Motor neuron (in vitro differentiated cells): ENCODE data around the gene CXorf58. TPM values are rescaled to one million over a fixed set of nuclear protein-coding genes. Genes with fewer than 3 reads are reported as not detected.
A peak's percentile ranks its signal among the peaks of the same experiment; 100 is the strongest.

Source experiments
- ATAC-seq, 8 experiments: fragments of 200-7000 bp; cut with Tn5 transposase; replicated peaks in 6 of 8; 2 replicates each; pipeline ENCODE4 v1.8.0; 2021; ENCODE audit warnings: mild to moderate bottlenecking in 8 of 8, moderate library complexity in 8 of 8
- H3K27ac ChIP-seq, 2 donors: fragments of 250-450 bp; sonication (Bioruptor Pico); 2 replicates each; pipeline ENCODE4 v1.9.0; 2021; ENCODE audit warnings: antibody characterized with exemption in 2 of 2, mild to moderate bottlenecking in 2 of 2, moderate library complexity in 1 of 2
- H3K4me1 ChIP-seq, 2 donors: fragments of 250-450 bp; sonication (Bioruptor Pico); replicated peaks in 1 of 2; 2 replicates each; pipeline ENCODE4 v1.6.1; 2021; ENCODE audit warnings: antibody characterized with exemption in 2 of 2, mild to moderate bottlenecking in 2 of 2, moderate library complexity in 1 of 2
- H3K4me3 ChIP-seq, 5 donors: fragments of 250-450 bp; sonication (Bioruptor Pico); 2 replicates each; pipeline ENCODE4 v1.9.0; 2021; ENCODE audit warnings: antibody characterized with exemption in 5 of 5, mild to moderate bottlenecking in 5 of 5, moderate library complexity in 4 of 5
- WGBS, 10 experiments: fragments of 450-650 bp; shearing (Covaris generic); methylation state at CpG; one replicate each; pipeline ENCODE4 v1.0.0; 2022; 5-methylcytosine and 5-hydroxymethylcytosine counted together
- in situ Hi-C, 9 experiments: fragments of 400-800 bp; cut with MboI; loops; one replicate each; pipeline ENCODE4 v1.15.0; 2021; ENCODE audit warnings: low sequenced_read_pairs in 9 of 9, low pct_unique_long_range_greater_than_20kb in 2 of 9; ENCODE audit not compliant: unreplicated experiment in 9 of 9
- total RNA-seq, 8 experiments: library from RNA; unstranded; fragments of 300-600 nt; gene quantifications; 2 replicates each; pipeline versions ENCODE4 v1.2.3 to v1.2.4, GENCODE V29; 2022

Gene CXorf58
- total RNA-seq, 8 experiments from 2014 or later: 0.21 to 0.43 (median 0.33) TPM; not detected in 5

DNA sequence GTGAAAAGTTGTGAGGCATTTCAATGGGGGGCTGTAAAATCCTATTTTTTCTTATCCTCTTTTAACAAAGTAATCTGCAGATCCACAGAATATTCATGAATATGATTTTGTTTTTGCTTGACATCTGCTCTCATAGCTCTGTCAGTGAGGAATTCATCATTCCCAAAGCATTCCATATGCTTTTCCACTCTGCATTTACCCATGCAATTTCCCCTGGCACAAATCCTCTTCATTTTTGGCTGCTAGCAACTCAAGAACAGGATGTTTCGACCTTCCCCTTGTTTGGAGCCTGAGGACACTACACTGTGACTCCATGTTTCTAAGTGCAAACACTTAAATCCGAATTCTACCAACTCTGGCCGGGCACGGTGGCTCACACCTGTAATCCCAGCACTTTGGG lies 70.7 kb downstream of the CXorf58 start:
- H3K27ac ChIP-seq: no peak overlapping the region
- ATAC-seq: peak in 1 of 8 experiments; percentile 54
- WGBS, 10 experiments: 0 to 100% (median 0%) methylated on average over 1 to 3 of the region's 4 CpGs; no CpG with 5 or more reads in 5 of the 10 experiments
- in situ Hi-C loops: no loop called here
- H3K4me1 ChIP-seq: no peaks in the 10 kb centered on the region
- H3K4me3 ChIP-seq: no peak overlapping the region

DNA sequence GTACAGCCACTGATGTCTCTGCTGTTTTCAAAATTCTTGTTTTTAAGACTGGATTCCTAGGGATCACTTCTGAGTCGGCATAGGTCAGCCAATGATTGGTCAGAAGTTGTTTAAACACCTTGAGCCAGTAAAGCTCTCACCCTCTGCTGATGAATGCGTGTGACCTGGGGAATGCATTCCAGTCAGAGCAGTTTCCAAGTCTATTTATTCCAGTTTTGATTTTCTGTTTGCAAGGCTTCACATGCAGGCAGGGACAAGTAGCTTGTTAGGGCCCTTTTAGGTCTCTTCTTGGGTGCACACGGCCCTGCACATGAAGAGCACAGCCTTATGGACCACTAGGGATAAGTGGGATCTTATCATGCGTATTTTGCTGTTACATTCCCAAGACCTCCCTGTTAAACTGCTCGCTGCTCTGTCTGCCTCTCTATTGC lies 72.2 kb downstream of the CXorf58 start:
- Histone ChIP-seq H3K4me1 (no peaks in the 10 kb centered on the region), H3K4me3 (no peak overlapping the region), H3K27ac (no peak overlapping the region)
- WGBS, 10 experiments: 80 to 82% methylated on average over 1 to 2 of the region's 5 CpGs; no CpG with 5 or more reads in 8 of the 10 experiments
- ATAC-seq: peak in 2 of 8 experiments; percentile 26 to 55
- in situ Hi-C loops: no loop called here

DNA sequence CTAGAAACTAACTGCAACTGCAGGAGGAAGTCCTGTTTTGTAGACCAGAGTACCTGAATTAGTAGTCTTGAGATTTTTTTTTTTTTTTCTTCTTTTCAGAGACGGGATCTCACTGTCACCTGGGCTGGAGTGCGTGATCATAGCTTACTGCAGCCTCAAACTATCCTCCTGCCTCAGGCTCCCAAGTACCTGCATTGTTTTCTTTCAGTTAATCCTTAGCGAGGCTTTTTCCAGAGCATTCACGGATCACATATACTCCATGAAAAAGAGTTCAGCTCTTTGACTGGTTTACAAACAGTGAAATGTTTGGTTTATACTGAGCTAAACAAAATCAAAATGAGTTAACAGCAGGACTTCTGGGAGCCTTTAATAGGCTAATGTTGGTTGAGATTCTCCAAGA lies 73.4 kb downstream of the CXorf58 start:
- ATAC-seq: no peak
- in situ Hi-C loops: no loop called here
- Histone ChIP-seq H3K4me1 (no peaks in the 10 kb centered on the region), H3K4me3 (no peak overlapping the region), H3K27ac (no peak overlapping the region)
- WGBS, 10 experiments: 48 to 80% (median 56%) methylated on average over 1 to 4 of the region's 4 CpGs; no CpG with 5 or more reads in 6 of the 10 experiments

- Histone ChIP-seq H3K4me1 (no peaks in the 10 kb centered on the region), H3K4me3 (no peak overlapping the region), H3K27ac (no peak overlapping the region)
- WGBS, 10 experiments: 76 to 100% (median 92%) methylated on average over 1 to 2 of the region's 2 CpGs; no CpG with 5 or more reads in 7 of the 10 experiments
- no peak for ATAC-seq
- in situ Hi-C loops: no loop called here
Observed at GRCh38 chrX:23981711-23982110, 73.9 kb downstream of the CXorf58 start.

- no peak overlapping the region for H3K27ac ChIP-seq
- ATAC-seq: no peak
- WGBS, 10 experiments: 42 to 86% (median 65%) methylated on average over 1 of the region's 1 CpG; no CpG with 5 or more reads in 6 of the 10 experiments
- no peak overlapping the region for H3K4me3 ChIP-seq
- in situ Hi-C loops: no loop called here
- no peaks in the 10 kb centered on the region for H3K4me1 ChIP-seq
Observed at GRCh38 chrX:23982891-23983290, 75.1 kb downstream of the CXorf58 start.

Other genes with a start within 250 kb of the CXorf58 start
- gene PRDX4, start 240.5 kb upstream of the CXorf58 start, total RNA-seq: 100 to 1,000 TPM in 5 of 8 experiments, 10 to 100 TPM in 3; 61.5 to 555 (median 107) TPM
- gene ACOT9, start 164.7 kb upstream of the CXorf58 start, total RNA-seq: 10 to 100 TPM in 5 of 8 experiments, 1 to 10 TPM in 3; 3.7 to 38.1 (median 17.8) TPM
- 100 to 1,000 TPM in 3 of 8 experiments, 10 to 100 TPM in 5; 13.3 to 269 (median 89.1) TPM for gene SAT1, start 124.8 kb upstream of the CXorf58 start, total RNA-seq
- 10 to 100 TPM; 26.1 to 78.8 (median 51.7) TPM for gene APOO, start 68 bp upstream of the CXorf58 start, total RNA-seq
- gene KLHL15, start 119.2 kb downstream of the CXorf58 start, total RNA-seq: 10 to 100 TPM; 10.3 to 22.1 (median 13.9) TPM
- 100 to 1,000 TPM; 119 to 384 (median 244) TPM for gene EIF2S3, start 146.9 kb downstream of the CXorf58 start, total RNA-seq
- gene ZFX, start 241.7 kb downstream of the CXorf58 start, total RNA-seq: 10 to 100 TPM; 11.8 to 44.6 (median 24.1) TPM